Neural cell (in vitro differentiated cells): ENCODE results near the gene TEF. TPM values are rescaled to one million over a fixed set of nuclear protein-coding genes. Genes with fewer than 3 reads are reported as not detected.

ENCODE experiments used
- H2AFZ ChIP-seq: fragments of 200-600, 300-800 bp; sonication (generic), shearing (Covaris generic); 2 replicates; pipeline ENCODE4 v1.6.0; 2014; ENCODE audit warnings: low read depth, mild to moderate bottlenecking, antibody characterized with exemption, low read length, moderate library complexity
- H3F3A ChIP-seq: fragments of 200-600 bp; shearing (Covaris generic); 2 replicates; pipeline ENCODE4 v1.6.1; 2016; ENCODE audit warnings: mild to moderate bottlenecking, moderate library complexity, mixed read lengths, antibody characterized with exemption, low read length; ENCODE audit not compliant: insufficient read depth, poor library complexity, severe bottlenecking
- H3K27ac ChIP-seq: fragments of 200-600, 300-800 bp; sonication (generic), shearing (Covaris generic); 2 replicates; pipeline ENCODE4 v1.5.1; 2014; ENCODE audit warnings: mild to moderate bottlenecking, low read length, moderate library complexity
- H3K27me3 ChIP-seq: fragments of 300-800, 200-600 bp; sonication (generic), shearing (Covaris generic); 2 replicates; pipeline ENCODE4 v1.6.0; 2014; ENCODE audit warnings: mild to moderate bottlenecking, low read depth, low read length, moderate library complexity; ENCODE audit not compliant: insufficient read depth
- H3K36me3 ChIP-seq: fragments of 300-800, 200-600 bp; sonication (generic), shearing (Covaris generic); 2 replicates; pipeline ENCODE4 v1.5.1; 2014; ENCODE audit warnings: mild to moderate bottlenecking, antibody characterized with exemption, low read length, moderate library complexity; ENCODE audit not compliant: insufficient read depth
- H3K4me2 ChIP-seq: fragments of 300-800, 200-600 bp; sonication (generic), shearing (Covaris generic); 2 replicates; pipeline ENCODE4 v1.6.0; 2014; ENCODE audit warnings: mild to moderate bottlenecking, low read length
- H3K4me3 ChIP-seq: fragments of 300-800, 200-600 bp; sonication (generic), shearing (Covaris generic); 2 replicates; pipeline ENCODE4 v1.5.1; 2014; ENCODE audit warnings: mild to moderate bottlenecking, low read length, moderate library complexity
- H3K79me2 ChIP-seq: fragments of 200-600 bp; shearing (Covaris generic); replicated peaks from 2 replicates; pipeline ENCODE4 v1.6.0; 2014; ENCODE audit warnings: mild to moderate bottlenecking, low read length, moderate library complexity; ENCODE audit not compliant: insufficient read depth
- H3K9ac ChIP-seq: fragments of 300-800, 200-600 bp; sonication (generic), shearing (Covaris generic); 2 replicates; pipeline ENCODE4 v1.6.1; 2016; ENCODE audit warnings: mild to moderate bottlenecking, low read length, mixed read lengths
- H3K9me2 ChIP-seq: fragments of 200-600 bp; shearing (Covaris generic); 2 replicates; pipeline ENCODE4 v1.6.1; 2016; ENCODE audit warnings: mild to moderate bottlenecking, low read length, mixed read lengths; ENCODE audit not compliant: insufficient read depth
- H3K9me3 ChIP-seq: fragments of 200-600, 300-800 bp; sonication (generic), shearing (Covaris generic); 2 replicates; pipeline ENCODE4 v1.6.1; 2016; ENCODE audit warnings: mild to moderate bottlenecking, mixed run types, low read length, moderate library complexity, mixed read lengths
- H4K20me1 ChIP-seq: fragments of 200-600 bp; shearing (Covaris generic); 2 replicates; pipeline ENCODE4 v1.6.1; 2016; ENCODE audit warnings: mild to moderate bottlenecking, mixed run types; ENCODE audit not compliant: insufficient read depth
- EP300 ChIP-seq: fragments of 450-650 bp; conservative IDR thresholded peaks from 2 replicates; pipeline ENCODE4 v1.6.1; 2014; ENCODE audit warnings: antibody characterized with exemption, mild to moderate bottlenecking, moderate library complexity; ENCODE audit not compliant: poor library complexity, severe bottlenecking
- EZH2 ChIP-seq: fragments of 200-600, 300-800 bp; shearing (Covaris generic), sonication (generic); IDR thresholded peaks from 2 replicates; pipeline ENCODE4 v1.6.1; 2014; ENCODE audit warnings: antibody characterized with exemption, low read length, borderline replicate concordance, mild to moderate bottlenecking; ENCODE audit not compliant: insufficient read depth, poor library complexity, severe bottlenecking
- MXI1 ChIP-seq: fragments of 450-650 bp; conservative IDR thresholded peaks from 2 replicates; pipeline ENCODE4 v1.6.1; 2014; ENCODE audit warnings: antibody characterized with exemption, mild to moderate bottlenecking; ENCODE audit not compliant: poor library complexity, severe bottlenecking
- POLR2AphosphoS5 ChIP-seq: IDR thresholded peaks from 2 replicates; pipeline ENCODE4 v1.6.1; 2012
- RAD21 ChIP-seq: fragments of 450-650 bp; conservative IDR thresholded peaks from 2 replicates; pipeline ENCODE4 v1.6.1; 2014; ENCODE audit warnings: antibody characterized with exemption, mild to moderate bottlenecking, moderate library complexity
- SMC3 ChIP-seq: fragments of 450-650 bp; conservative IDR thresholded peaks from 2 replicates; pipeline ENCODE4 v1.6.1; 2014; ENCODE audit warnings: antibody characterized with exemption, mild to moderate bottlenecking, moderate library complexity; ENCODE audit not compliant: poor library complexity
- TAF1 ChIP-seq: IDR thresholded peaks from 2 replicates; pipeline ENCODE4 v1.6.1; 2012; ENCODE audit warnings: low read depth
- polyA plus RNA-seq: library from polyadenylated mRNA; depleted of rRNA; stranded (reverse); fragments of >200 nt; gene quantifications from 2 replicates; pipeline ENCODE4 v1.2.3, GENCODE V29; 2014
- TF ChIP-seq, protein P1 (sequence below): IDR thresholded peaks from 2 replicates; pipeline ENCODE4 v1.6.1; 2012; ENCODE audit warnings: borderline replicate concordance
- TF ChIP-seq, protein P2 (sequence below): fragments of 450-650 bp; IDR thresholded peaks from 2 replicates; pipeline ENCODE4 v1.5.1; 2014; ENCODE audit warnings: antibody characterized with exemption, mild to moderate bottlenecking, moderate library complexity; ENCODE audit not compliant: poor library complexity, severe bottlenecking

Gene TEF
- polyA plus RNA-seq, 1 donor from 2014 or later = 4.9 TPM

DNA sequence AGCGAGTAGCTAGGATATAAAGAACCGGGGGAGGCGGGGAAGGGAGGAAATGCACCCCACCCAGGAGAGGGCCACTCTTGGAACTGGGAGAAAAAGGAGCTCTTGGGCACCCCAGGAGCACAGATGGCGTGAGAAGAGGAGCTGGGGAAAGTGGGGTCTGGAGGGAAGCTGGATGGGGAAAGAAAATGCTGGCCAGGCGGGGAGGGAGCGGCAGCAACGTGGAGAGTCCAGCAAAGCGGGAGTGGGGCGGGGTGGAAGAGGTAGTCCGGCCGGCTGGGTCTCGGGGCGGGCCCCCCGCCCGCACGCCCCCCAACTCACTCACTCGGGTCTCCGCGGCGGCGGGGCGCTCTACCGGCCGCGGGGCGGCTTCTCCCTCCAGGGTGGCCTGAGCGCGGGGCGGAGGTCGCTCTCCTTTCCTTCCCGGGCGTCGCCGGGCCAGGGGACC, 64.3 kb downstream of the TEF start:
- Histone ChIP-seq H3K4me3 (peak overlapping the region; percentile 100), H3K27ac (peak overlapping the region; percentile 99), H3K9me3 (no peaks in the 10 kb centered on the region), H3K27me3 (no peaks in the 10 kb centered on the region), H3K36me3 (no peaks in the 10 kb centered on the region), H3K9ac (peak overlapping the region; percentile 100), H2AFZ (no peak overlapping the region), H4K20me1 (no peaks in the 10 kb centered on the region), H3F3A (no peaks in the 10 kb centered on the region), H3K4me2 (peak overlapping the region; percentile 99), H3K9me2 (no peaks in the 10 kb centered on the region), H3K79me2 (peaks cover 50% of the 10 kb centered on the region)
- no peak for TF ChIP-seq RAD21
- TF ChIP-seq POLR2AphosphoS5 = no peak
- no peak for TF ChIP-seq SMC3
- TF ChIP-seq MXI1 = no peak
- TF ChIP-seq EZH2 = no peak
- no peak for TF ChIP-seq TAF1
- TF ChIP-seq, protein P1, sequence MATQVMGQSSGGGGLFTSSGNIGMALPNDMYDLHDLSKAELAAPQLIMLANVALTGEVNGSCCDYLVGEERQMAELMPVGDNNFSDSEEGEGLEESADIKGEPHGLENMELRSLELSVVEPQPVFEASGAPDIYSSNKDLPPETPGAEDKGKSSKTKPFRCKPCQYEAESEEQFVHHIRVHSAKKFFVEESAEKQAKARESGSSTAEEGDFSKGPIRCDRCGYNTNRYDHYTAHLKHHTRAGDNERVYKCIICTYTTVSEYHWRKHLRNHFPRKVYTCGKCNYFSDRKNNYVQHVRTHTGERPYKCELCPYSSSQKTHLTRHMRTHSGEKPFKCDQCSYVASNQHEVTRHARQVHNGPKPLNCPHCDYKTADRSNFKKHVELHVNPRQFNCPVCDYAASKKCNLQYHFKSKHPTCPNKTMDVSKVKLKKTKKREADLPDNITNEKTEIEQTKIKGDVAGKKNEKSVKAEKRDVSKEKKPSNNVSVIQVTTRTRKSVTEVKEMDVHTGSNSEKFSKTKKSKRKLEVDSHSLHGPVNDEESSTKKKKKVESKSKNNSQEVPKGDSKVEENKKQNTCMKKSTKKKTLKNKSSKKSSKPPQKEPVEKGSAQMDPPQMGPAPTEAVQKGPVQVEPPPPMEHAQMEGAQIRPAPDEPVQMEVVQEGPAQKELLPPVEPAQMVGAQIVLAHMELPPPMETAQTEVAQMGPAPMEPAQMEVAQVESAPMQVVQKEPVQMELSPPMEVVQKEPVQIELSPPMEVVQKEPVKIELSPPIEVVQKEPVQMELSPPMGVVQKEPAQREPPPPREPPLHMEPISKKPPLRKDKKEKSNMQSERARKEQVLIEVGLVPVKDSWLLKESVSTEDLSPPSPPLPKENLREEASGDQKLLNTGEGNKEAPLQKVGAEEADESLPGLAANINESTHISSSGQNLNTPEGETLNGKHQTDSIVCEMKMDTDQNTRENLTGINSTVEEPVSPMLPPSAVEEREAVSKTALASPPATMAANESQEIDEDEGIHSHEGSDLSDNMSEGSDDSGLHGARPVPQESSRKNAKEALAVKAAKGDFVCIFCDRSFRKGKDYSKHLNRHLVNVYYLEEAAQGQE = no peak
- TF ChIP-seq, protein P2, sequence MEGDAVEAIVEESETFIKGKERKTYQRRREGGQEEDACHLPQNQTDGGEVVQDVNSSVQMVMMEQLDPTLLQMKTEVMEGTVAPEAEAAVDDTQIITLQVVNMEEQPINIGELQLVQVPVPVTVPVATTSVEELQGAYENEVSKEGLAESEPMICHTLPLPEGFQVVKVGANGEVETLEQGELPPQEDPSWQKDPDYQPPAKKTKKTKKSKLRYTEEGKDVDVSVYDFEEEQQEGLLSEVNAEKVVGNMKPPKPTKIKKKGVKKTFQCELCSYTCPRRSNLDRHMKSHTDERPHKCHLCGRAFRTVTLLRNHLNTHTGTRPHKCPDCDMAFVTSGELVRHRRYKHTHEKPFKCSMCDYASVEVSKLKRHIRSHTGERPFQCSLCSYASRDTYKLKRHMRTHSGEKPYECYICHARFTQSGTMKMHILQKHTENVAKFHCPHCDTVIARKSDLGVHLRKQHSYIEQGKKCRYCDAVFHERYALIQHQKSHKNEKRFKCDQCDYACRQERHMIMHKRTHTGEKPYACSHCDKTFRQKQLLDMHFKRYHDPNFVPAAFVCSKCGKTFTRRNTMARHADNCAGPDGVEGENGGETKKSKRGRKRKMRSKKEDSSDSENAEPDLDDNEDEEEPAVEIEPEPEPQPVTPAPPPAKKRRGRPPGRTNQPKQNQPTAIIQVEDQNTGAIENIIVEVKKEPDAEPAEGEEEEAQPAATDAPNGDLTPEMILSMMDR = no peak
- no peak for TF ChIP-seq EP300

DNA sequence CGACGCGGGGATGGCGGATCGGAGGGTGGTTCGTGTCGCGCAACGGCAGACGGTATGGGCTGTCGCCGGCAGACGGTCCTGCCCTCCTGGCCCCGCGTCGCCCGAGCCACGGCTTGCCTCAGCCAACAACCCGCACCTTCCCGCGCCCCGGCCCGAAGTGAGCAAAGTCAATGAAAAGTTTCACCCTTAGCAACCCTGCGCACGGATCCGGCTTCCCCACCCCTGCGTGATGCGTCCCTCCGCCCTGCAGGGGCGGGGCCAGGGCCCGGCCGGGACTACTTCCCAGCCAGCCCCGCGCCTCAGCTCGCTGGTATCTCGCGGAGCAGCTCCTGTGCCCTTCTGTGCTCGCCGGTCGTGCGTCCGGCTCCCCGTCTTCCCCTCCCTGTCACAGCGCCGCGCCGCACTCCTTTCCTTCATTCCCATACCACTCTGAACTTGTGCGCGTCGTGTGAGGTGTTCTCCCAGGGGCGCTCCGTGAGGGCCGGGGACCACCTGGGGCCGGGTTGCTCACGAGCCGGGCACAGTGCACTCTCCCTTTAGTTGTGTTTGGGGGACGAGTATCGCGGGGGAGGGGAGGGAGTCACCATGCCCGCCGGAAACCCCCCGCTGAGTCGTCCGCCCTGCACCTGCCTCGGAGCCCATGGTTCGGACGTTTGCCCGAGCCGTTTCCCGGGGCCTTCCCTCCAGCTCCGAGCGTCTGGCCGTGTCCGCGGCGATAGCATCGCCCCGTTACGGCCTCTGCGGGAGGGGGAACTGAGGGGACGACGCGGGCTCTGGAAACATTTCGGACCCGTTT, 65.1 kb downstream of the TEF start, which contains the start of gene TOB2:
TSS of gene TOB2 (minus strand) at position 163 of the 796 bp plus-strand sequence. CDS start 9,456 bp downstream, outside the sequence.
- Histone ChIP-seq H3K36me3 (no peaks in the 10 kb centered on the region), H4K20me1 (no peaks in the 10 kb centered on the region), H3K4me3 (peak within 1 kb of the TSS; percentile 100), H3K9me2 (no peaks in the 10 kb centered on the region), H3K4me2 (peak within 1 kb of the TSS; percentile 99), H3K79me2 (peaks cover 46% of the 10 kb centered on the region), H3F3A (no peaks in the 10 kb centered on the region), H3K27ac (peak within 1 kb of the TSS; percentile 99), H2AFZ (peak within 1 kb of the TSS; percentile 33), H3K9me3 (no peaks in the 10 kb centered on the region), H3K27me3 (no peaks in the 10 kb centered on the region), H3K9ac (peak within 1 kb of the TSS; percentile 100)
- TF ChIP-seq, protein P1 = peak; percentile 86
- TF ChIP-seq MXI1 (peak; percentile 77), POLR2AphosphoS5 (peak; percentile 100), EZH2 (no peak), TAF1 (peak; percentile 99), RAD21 (peak; percentile 40), SMC3 (peak; percentile 63), EP300 (peak; percentile 71)
- TF ChIP-seq, protein P2 = no peak
